SKM-1 (cell line): ENCODE measurements around the gene CACHD1.

ENCODE experiments used
- DNase-seq: peaks from one replicate; lab custom pipeline; 2025; ENCODE audit not compliant: unreplicated experiment; lab: John Stamatoyannopoulos, UW

CACHD1 gene

GRCh38 chr1:64651841-64652240 lies 181.9 kb downstream of the CACHD1 start:
- DNase-seq: no peak

GRCh38 chr1:64653466-64653865 lies 183.5 kb downstream of the CACHD1 start:
- DNase-seq: no peak

GRCh38 chr1:64654519-64655341 lies 184.8 kb downstream of the CACHD1 start:
- no peak for DNase-seq

- no peak for DNase-seq
Observed at GRCh38 chr1:64655861-64656260, 185.9 kb downstream of the CACHD1 start.

GRCh38 chr1:64659478-64660138 lies 189.7 kb downstream of the CACHD1 start:
- no peak for DNase-seq

- DNase-seq: no peak
Observed at GRCh38 chr1:64663668-64664067, 193.7 kb downstream of the CACHD1 start.

- no peak for DNase-seq
Observed at GRCh38 chr1:64664299-64664698, 194.4 kb downstream of the CACHD1 start.

- DNase-seq: no peak
Observed at GRCh38 chr1:64669098-64669675, 199.3 kb downstream of the CACHD1 start.

- DNase-seq: no peak
Observed at GRCh38 chr1:64675718-64676345, 205.9 kb downstream of the CACHD1 start.

- DNase-seq: no peak
Observed at GRCh38 chr1:64676386-64676785, 206.5 kb downstream of the CACHD1 start.

- DNase-seq: no peak
Observed at GRCh38 chr1:64677532-64677931, 207.6 kb downstream of the CACHD1 start.

- no peak for DNase-seq
Observed at GRCh38 chr1:64678366-64678765, 208.4 kb downstream of the CACHD1 start.

GRCh38 chr1:64679177-64679576 lies 209.2 kb downstream of the CACHD1 start:
- DNase-seq: no peak

- DNase-seq: no peak
Observed at GRCh38 chr1:64680599-64680998, 210.7 kb downstream of the CACHD1 start.

GRCh38 chr1:64681043-64681442 lies 211.1 kb downstream of the CACHD1 start:
- DNase-seq: no peak

GRCh38 chr1:64683419-64683818 lies 213.5 kb downstream of the CACHD1 start:
- DNase-seq: no peak

GRCh38 chr1:64685217-64685616 lies 215.3 kb downstream of the CACHD1 start:
- DNase-seq: no peak

- DNase-seq: no peak
Observed at GRCh38 chr1:64685765-64686341, 215.9 kb downstream of the CACHD1 start.

- DNase-seq: peak; percentile 16
Observed at GRCh38 chr1:64686828-64687724, 217.1 kb downstream of the CACHD1 start.

- DNase-seq: no peak
Observed at GRCh38 chr1:64687725-64688327, 217.9 kb downstream of the CACHD1 start.
